Chondrocyte (in vitro differentiated cells): ENCODE measurements around the gene GET4. TPM values are rescaled to one million over a fixed set of nuclear protein-coding genes. Genes with fewer than 3 reads are reported as not detected.

Experiments used
- DNase-seq: peaks from one replicate; pipeline ENCODE4 v3.0.0; 2021; ENCODE audit warnings: mixed read lengths, low spot score
- H3K27ac Mint-ChIP-seq: one replicate; pipeline ENCODE4 v1.8.0; 2021; ENCODE audit warnings: mild to moderate bottlenecking, moderate library complexity, mixed read lengths; ENCODE audit not compliant: unreplicated experiment
- H3K27me3 Mint-ChIP-seq: 2 replicates; pipeline ENCODE4 v1.8.0; 2021; ENCODE audit warnings: low read depth, mixed read lengths
- H3K36me3 Mint-ChIP-seq: 2 replicates; pipeline ENCODE4 v1.8.0; 2021; ENCODE audit warnings: low read depth, mixed read lengths
- H3K4me1 Mint-ChIP-seq: 2 replicates; pipeline ENCODE4 v1.8.0; 2021; ENCODE audit warnings: low read depth, mild to moderate bottlenecking, mixed read lengths
- H3K4me3 Mint-ChIP-seq: one replicate; pipeline ENCODE4 v1.8.0; 2021; ENCODE audit warnings: mild to moderate bottlenecking, moderate library complexity, mixed read lengths; ENCODE audit not compliant: unreplicated experiment
- H3K9me3 Mint-ChIP-seq: 2 replicates; pipeline ENCODE4 v1.8.0; 2021; ENCODE audit warnings: low read depth, mixed read lengths
- total RNA-seq: library from RNA; stranded (reverse); gene quantifications from 3 replicates; pipeline ENCODE4 v1.2.1, GENCODE V29; 2021
- TF ChIP-seq, protein P1 (sequence below): fragments of 200-600 bp; sonication (generic); IDR thresholded peaks from 2 replicates; pipeline ENCODE4 v1.5.0; 2021; ENCODE audit warnings: antibody characterized with exemption, mild to moderate bottlenecking, moderate library complexity

Gene GET4
- total RNA-seq, 1 donor from 2014 or later = 28.0 TPM

- no peaks in the 10 kb centered on the region for H3K27me3 Mint-ChIP-seq
- H3K27ac Mint-ChIP-seq = no peak overlapping the region
- peaks cover 3% of the 10 kb centered on the region for H3K36me3 Mint-ChIP-seq
- DNase-seq = no peak
- no peaks in the 10 kb centered on the region for H3K9me3 Mint-ChIP-seq
- H3K4me3 Mint-ChIP-seq = no peak overlapping the region
- TF ChIP-seq, protein P1, sequence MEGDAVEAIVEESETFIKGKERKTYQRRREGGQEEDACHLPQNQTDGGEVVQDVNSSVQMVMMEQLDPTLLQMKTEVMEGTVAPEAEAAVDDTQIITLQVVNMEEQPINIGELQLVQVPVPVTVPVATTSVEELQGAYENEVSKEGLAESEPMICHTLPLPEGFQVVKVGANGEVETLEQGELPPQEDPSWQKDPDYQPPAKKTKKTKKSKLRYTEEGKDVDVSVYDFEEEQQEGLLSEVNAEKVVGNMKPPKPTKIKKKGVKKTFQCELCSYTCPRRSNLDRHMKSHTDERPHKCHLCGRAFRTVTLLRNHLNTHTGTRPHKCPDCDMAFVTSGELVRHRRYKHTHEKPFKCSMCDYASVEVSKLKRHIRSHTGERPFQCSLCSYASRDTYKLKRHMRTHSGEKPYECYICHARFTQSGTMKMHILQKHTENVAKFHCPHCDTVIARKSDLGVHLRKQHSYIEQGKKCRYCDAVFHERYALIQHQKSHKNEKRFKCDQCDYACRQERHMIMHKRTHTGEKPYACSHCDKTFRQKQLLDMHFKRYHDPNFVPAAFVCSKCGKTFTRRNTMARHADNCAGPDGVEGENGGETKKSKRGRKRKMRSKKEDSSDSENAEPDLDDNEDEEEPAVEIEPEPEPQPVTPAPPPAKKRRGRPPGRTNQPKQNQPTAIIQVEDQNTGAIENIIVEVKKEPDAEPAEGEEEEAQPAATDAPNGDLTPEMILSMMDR = no peak
- peaks cover 31% of the 10 kb centered on the region for H3K4me1 Mint-ChIP-seq
These were observed 4.1 kb downstream of the GET4 start for GRCh38 chr7:880450-880849.

DNA sequence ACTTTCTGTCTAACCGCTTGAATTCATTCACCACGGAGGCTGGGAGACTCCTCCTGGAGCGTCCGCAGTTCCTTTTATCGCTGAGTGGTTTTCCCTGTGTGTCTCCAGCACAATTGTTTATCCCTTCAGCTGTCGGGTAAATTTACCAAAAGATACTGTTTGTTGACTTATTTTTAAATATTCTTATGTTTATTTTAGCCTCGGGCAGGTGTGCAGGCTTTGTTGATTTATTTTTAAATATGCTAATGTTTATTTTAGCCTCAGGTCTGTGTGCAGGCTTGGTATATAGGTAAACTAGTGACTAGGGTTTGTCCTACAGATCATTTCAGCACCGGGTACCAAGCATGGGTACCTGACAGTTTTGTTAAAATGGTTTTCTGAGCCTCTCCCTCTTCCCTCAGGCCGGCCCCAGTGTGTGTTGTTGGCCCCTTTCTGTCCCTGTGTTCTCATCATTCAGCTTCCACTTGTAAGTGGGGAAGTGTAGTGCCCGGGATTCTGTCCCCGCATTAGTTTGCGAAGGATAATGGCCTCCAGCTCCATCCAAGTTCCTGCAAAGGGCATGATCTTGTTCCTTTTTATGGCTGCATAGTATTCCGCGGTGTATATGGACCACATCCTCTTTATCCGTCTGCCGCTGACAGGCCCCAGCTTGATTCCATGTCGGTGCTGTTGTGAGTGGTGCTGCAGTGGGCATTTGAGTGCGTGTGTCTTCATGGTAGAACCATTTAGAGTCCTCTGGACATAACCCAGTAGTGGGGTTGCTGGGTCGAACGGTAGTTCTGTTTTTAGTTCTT is 5.3 kb downstream of the GET4 start:
- Mint-ChIP-seq H3K4me3 (no peak overlapping the region), H3K27me3 (no peaks in the 10 kb centered on the region), H3K4me1 (peaks cover 31% of the 10 kb centered on the region), H3K9me3 (no peaks in the 10 kb centered on the region), H3K27ac (no peak overlapping the region), H3K36me3 (peaks cover 3% of the 10 kb centered on the region)
- TF ChIP-seq, protein P1 = no peak
- peak; percentile 27 for DNase-seq

DNA sequence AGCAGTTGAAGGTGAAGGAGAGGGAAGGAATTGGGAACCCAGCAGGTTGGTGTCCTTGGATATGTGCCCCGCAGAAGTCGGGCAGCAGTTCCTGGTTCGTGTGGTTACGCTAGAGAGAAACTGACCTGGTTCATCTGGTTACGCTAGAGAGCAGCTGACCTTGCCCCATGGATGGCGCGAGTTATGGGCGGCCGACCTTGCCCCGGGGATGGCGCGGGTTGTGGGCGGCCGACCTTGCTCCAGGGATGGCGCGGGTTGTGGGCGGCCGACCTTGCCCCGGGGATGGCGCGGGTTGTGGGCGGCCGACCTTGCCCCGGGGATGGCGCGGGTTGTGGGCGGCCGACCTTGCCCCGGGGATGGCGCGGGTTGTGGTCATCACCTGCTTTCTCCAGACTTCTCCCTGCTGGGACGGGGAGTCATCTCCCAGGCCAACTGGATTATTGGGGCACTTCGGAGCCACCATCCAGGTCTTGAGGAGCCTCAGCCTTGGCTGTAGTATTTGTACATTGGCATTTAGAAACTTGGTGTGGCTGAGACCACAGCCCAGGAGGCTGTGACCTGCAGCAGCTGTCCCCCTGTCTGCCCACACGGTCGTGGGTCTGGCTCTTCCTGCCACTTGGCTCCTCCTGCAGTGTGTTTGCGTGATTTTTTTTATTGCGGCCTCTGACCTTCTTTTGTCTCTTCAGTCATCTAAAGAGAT is 6.1 kb downstream of the GET4 start:
- Mint-ChIP-seq H3K27ac (no peak overlapping the region), H3K4me1 (peaks cover 31% of the 10 kb centered on the region), H3K27me3 (no peaks in the 10 kb centered on the region), H3K4me3 (no peak overlapping the region), H3K36me3 (peaks cover 3% of the 10 kb centered on the region), H3K9me3 (no peaks in the 10 kb centered on the region)
- DNase-seq = peak; percentile 47
- TF ChIP-seq, protein P1 = no peak

GRCh38 chr7:883055-884021 is 7.0 kb downstream of the GET4 start:
- peaks cover 6% of the 10 kb centered on the region for H3K36me3 Mint-ChIP-seq
- H3K4me1 Mint-ChIP-seq = peaks cover 27% of the 10 kb centered on the region
- H3K9me3 Mint-ChIP-seq = no peaks in the 10 kb centered on the region
- no peak overlapping the region for H3K4me3 Mint-ChIP-seq
- H3K27me3 Mint-ChIP-seq = no peaks in the 10 kb centered on the region
- TF ChIP-seq, protein P1 = no peak
- H3K27ac Mint-ChIP-seq = peak overlapping the region; percentile 85
- DNase-seq = peak; percentile 68
